HG03280 (cell line): ENCODE results near the gene EPPIN.
"Not testable (repeated sequence)": the region's sequence is repeated elsewhere in the genome, so short reads cannot be mapped to it uniquely, and the experiment has no call there.

Experiments used
- ATAC-seq: cut with Tn5 transposase; IDR thresholded peaks from one replicate; pipeline ENCODE4 v1.9.1; 2021; ENCODE audit warnings: mild to moderate bottlenecking, moderate library complexity; ENCODE audit not compliant: unreplicated experiment

The EPPIN gene

GRCh38 chr20:45547206-45547770 lies at the start of gene EPPIN:
TSS of gene EPPIN (minus strand) at chr20:45547401. CDS start at chr20:45547357, 44 bp downstream.
- ATAC-seq = no peak

GRCh38 chr20:45595235-45595634 lies 48.0 kb upstream of the EPPIN start:
- no peak for ATAC-seq

- ATAC-seq = no peak
Observed at GRCh38 chr20:45593498-45593897, 46.3 kb upstream of the EPPIN start.

GRCh38 chr20:45592574-45593189 lies 45.5 kb upstream of the EPPIN start:
- no peak for ATAC-seq

GRCh38 chr20:45589725-45590124 lies 42.5 kb upstream of the EPPIN start:
- no peak for ATAC-seq

- no peak for ATAC-seq
Observed at GRCh38 chr20:45588800-45589199, 41.6 kb upstream of the EPPIN start.

- ATAC-seq = not testable (repeated sequence)
Observed at GRCh38 chr20:45585986-45586385, 38.8 kb upstream of the EPPIN start.

GRCh38 chr20:45584294-45584693 lies 37.1 kb upstream of the EPPIN start:
- not testable (repeated sequence) for ATAC-seq

GRCh38 chr20:45583502-45583901 lies 36.3 kb upstream of the EPPIN start:
- no peak for ATAC-seq

- ATAC-seq = no peak
Observed at GRCh38 chr20:45581702-45582101, 34.5 kb upstream of the EPPIN start.

GRCh38 chr20:45579184-45579583 lies 32.0 kb upstream of the EPPIN start, which contains the start of gene WFDC8:
TSS of gene WFDC8 (minus strand) at chr20:45579284. CDS start at chr20:45579247, 37 bp downstream.
- no peak for ATAC-seq

- no peak for ATAC-seq
Observed at GRCh38 chr20:45578231-45578630, 31.0 kb upstream of the EPPIN start.

- ATAC-seq = no peak
Observed at GRCh38 chr20:45576995-45577394, 29.8 kb upstream of the EPPIN start.

GRCh38 chr20:45575931-45576330 lies 28.7 kb upstream of the EPPIN start:
- ATAC-seq = no peak

- ATAC-seq = not testable (repeated sequence)
Observed at GRCh38 chr20:45569650-45570049, 22.4 kb upstream of the EPPIN start.

- no peak for ATAC-seq
Observed at GRCh38 chr20:45564760-45565276, 17.6 kb upstream of the EPPIN start.

- ATAC-seq = no peak
Observed at GRCh38 chr20:45555198-45555597, 8.0 kb upstream of the EPPIN start.

GRCh38 chr20:45552456-45552855 lies 5.3 kb upstream of the EPPIN start:
- ATAC-seq = no peak

GRCh38 chr20:45550765-45551164 lies 3.6 kb upstream of the EPPIN start:
- no peak for ATAC-seq

GRCh38 chr20:45548410-45548809 lies 1.2 kb upstream of the EPPIN start:
- no peak for ATAC-seq

- ATAC-seq = no peak
Observed at GRCh38 chr20:45545754-45546453, 1.3 kb downstream of the EPPIN start.

- ATAC-seq = no peak
Observed at GRCh38 chr20:45545351-45545750, 1.9 kb downstream of the EPPIN start.
